GM18867 (cell line): ENCODE results near the gene AFG1L.

Experiments used
- ATAC-seq: cut with Tn5 transposase; IDR thresholded peaks from one replicate; pipeline ENCODE4 v1.9.1; 2021; ENCODE audit warnings: mild to moderate bottlenecking, moderate library complexity; ENCODE audit not compliant: unreplicated experiment

Gene AFG1L

GRCh38 chr6:108568101-108568500 is 273.2 kb downstream of the AFG1L start:
- ATAC-seq = no peak

DNA sequence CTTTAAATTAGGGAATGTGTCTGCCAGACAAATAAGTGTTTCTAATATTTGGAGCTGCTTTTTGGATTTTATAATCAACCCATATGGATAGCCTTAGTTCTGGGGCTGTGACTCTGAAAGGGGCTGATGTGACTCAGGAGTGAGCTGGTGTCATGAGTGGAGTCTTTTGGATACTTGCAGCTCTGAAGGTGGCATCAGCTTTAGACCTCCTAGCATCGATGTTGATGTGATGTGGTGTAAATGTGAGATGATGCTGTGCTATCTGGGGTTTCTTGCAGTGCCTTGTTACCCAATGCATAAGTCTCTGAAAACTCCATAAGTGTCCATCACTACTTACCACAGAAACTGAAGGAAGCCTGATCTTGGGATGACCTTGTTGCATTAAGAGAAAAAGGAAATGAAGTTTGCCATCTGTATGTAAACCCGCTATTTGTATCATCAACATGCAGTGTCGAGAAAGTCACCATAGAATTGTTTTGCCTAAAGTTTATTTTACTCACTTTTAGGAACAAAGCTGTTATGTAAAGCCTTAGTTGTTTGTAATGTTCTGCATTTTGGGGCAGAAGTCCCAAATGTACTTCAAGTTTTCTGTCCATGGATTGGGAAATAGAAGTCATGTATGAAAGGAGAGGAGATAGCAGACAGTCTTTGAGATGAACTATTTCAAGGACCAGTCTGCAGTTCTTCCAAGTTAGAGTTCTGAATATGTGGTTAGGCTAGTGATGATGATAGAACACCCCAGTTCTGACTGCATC is 273.9 kb downstream of the AFG1L start:
- no peak for ATAC-seq

GRCh38 chr6:108570517-108570916 is 275.7 kb downstream of the AFG1L start:
- no peak for ATAC-seq

GRCh38 chr6:108574457-108575141 is 279.7 kb downstream of the AFG1L start:
- no peak for ATAC-seq
